GM23338 (cell line): ENCODE results near the gene SH3TC1. TPM values are rescaled to one million over a fixed set of nuclear protein-coding genes. Genes with fewer than 3 reads are reported as not detected.

Experiments
- ATAC-seq: fragments of 200-7000 bp; cut with Tn5 transposase; 3 replicates; pipeline ENCODE4 v1.9.1; 2020
- DNase-seq: peaks from one replicate; pipeline ENCODE4 v3.0.0-alpha.2; 2015; ENCODE audit warnings: low spot score
- H2AFZ ChIP-seq: fragments of 200-600 bp; sonication (generic); 2 replicates; pipeline ENCODE4 v1.8.0; 2016; ENCODE audit warnings: antibody characterized with exemption, mild to moderate bottlenecking, moderate library complexity
- H3F3A ChIP-seq: fragments of 200-600 bp; sonication (generic); replicated peaks from 2 replicates; pipeline ENCODE4 v1.8.0; 2017; ENCODE audit warnings: antibody characterized with exemption, mixed run types, low read depth
- H3K27ac ChIP-seq: fragments of 200-600 bp; sonication (generic); 2 replicates; pipeline ENCODE4 v1.6.1; 2016; ENCODE audit warnings: low read depth
- H3K27me3 ChIP-seq: fragments of 200-600 bp; sonication (generic); 2 replicates; pipeline ENCODE4 v1.8.0; 2016; ENCODE audit warnings: mild to moderate bottlenecking, mixed run types, moderate library complexity; ENCODE audit not compliant: insufficient read depth
- H3K36me3 ChIP-seq: fragments of 200-600 bp; sonication (generic); 2 replicates; pipeline ENCODE4 v1.8.0; 2016; ENCODE audit warnings: mild to moderate bottlenecking; ENCODE audit not compliant: insufficient read depth
- H3K4me1 ChIP-seq: fragments of 200-600 bp; sonication (generic); 2 replicates; pipeline ENCODE4 v1.8.0; 2016; ENCODE audit warnings: mild to moderate bottlenecking, moderate library complexity; ENCODE audit not compliant: insufficient read depth
- H3K4me2 ChIP-seq: fragments of 200-600 bp; sonication (generic); 2 replicates; pipeline ENCODE4 v1.7.1; 2017; ENCODE audit warnings: mixed run types
- H3K4me3 ChIP-seq: fragments of 200-600 bp; sonication (generic); 2 replicates; pipeline ENCODE4 v1.6.1; 2016; ENCODE audit warnings: mixed run types
- H3K79me2 ChIP-seq: fragments of 200-600 bp; sonication (generic); replicated peaks from 2 replicates; pipeline ENCODE4 v1.8.0; 2017; ENCODE audit warnings: mild to moderate bottlenecking; ENCODE audit not compliant: insufficient read depth
- H3K9me2 ChIP-seq: fragments of 200-600 bp; sonication (generic); 2 replicates; pipeline ENCODE4 v1.8.0; 2017; ENCODE audit not compliant: insufficient read depth
- H4K20me1 ChIP-seq: fragments of 200-600 bp; sonication (generic); replicated peaks from 2 replicates; pipeline ENCODE4 v1.8.0; 2017; ENCODE audit warnings: mild to moderate bottlenecking; ENCODE audit not compliant: insufficient read depth
- H3K27ac Mint-ChIP-seq: 2 replicates; pipeline ENCODE4 v1.8.0; 2020; ENCODE audit warnings: inconsistent platforms, mild to moderate bottlenecking, moderate library complexity, mixed read lengths
- H3K27me3 Mint-ChIP-seq: 3 replicates; pipeline ENCODE4 v1.8.0; 2022; ENCODE audit warnings: low read depth, mild to moderate bottlenecking, moderate library complexity, mixed read lengths, inconsistent platforms; ENCODE audit not compliant: insufficient read depth, poor library complexity
- H3K36me3 Mint-ChIP-seq: 3 replicates; pipeline ENCODE4 v1.8.0; 2021; ENCODE audit warnings: low read depth, mild to moderate bottlenecking, inconsistent platforms, moderate library complexity, mixed read lengths
- H3K4me1 Mint-ChIP-seq: 3 replicates; pipeline ENCODE4 v1.8.0; 2020; ENCODE audit warnings: mild to moderate bottlenecking, inconsistent platforms, mixed read lengths
- H3K4me3 Mint-ChIP-seq: 3 replicates; pipeline ENCODE4 v1.8.0; 2021; ENCODE audit warnings: moderate library complexity, mild to moderate bottlenecking, inconsistent platforms, mixed read lengths
- H3K9me3 Mint-ChIP-seq: 3 replicates; pipeline ENCODE4 v1.8.0; 2020; ENCODE audit warnings: moderate library complexity, mild to moderate bottlenecking, inconsistent platforms, mixed read lengths
- CREB1 ChIP-seq: fragments of 250-450 bp; sonication (Bioruptor Pico); IDR thresholded peaks from 2 replicates; pipeline ENCODE4 v1.5.0; 2020; ENCODE audit warnings: low read depth, mild to moderate bottlenecking, moderate library complexity
- EZH2 ChIP-seq: fragments of 200-600 bp; sonication (generic); IDR thresholded peaks from one replicate; pipeline ENCODE4 v1.8.0; 2017; ENCODE audit warnings: antibody characterized with exemption, mild to moderate bottlenecking, low read depth; ENCODE audit not compliant: unreplicated experiment
- EZH2phosphoT487 ChIP-seq: fragments of 200-600 bp; sonication (generic); IDR thresholded peaks from one replicate; pipeline ENCODE4 v1.8.1; 2018; ENCODE audit warnings: antibody characterized with exemption; ENCODE audit not compliant: unreplicated experiment
- JUNB ChIP-seq: IDR thresholded peaks from one replicate; pipeline ENCODE4 v1.6.1; 2016; ENCODE audit warnings: antibody characterized with exemption; ENCODE audit not compliant: unreplicated experiment
- NANOG ChIP-seq: IDR thresholded peaks from 2 replicates; pipeline ENCODE4 v1.6.1; 2016; ENCODE audit warnings: antibody characterized with exemption, borderline replicate concordance
- POLR2AphosphoS5 ChIP-seq: IDR thresholded peaks from 2 replicates; pipeline ENCODE4 v1.6.1; 2016; ENCODE audit warnings: antibody characterized with exemption, low read depth
- STAT1 ChIP-seq: IDR thresholded peaks from one replicate; pipeline ENCODE4 v1.6.1; 2016; ENCODE audit warnings: antibody characterized with exemption; ENCODE audit not compliant: unreplicated experiment
- ZNF114 ChIP-seq: fragments of 250-450 bp; sonication (Bioruptor Pico); IDR thresholded peaks from 2 replicates; pipeline ENCODE4 v1.5.0; 2020; ENCODE audit warnings: mild to moderate bottlenecking, moderate library complexity
- ZNF331 ChIP-seq: fragments of 250-450 bp; sonication (Bioruptor Pico); IDR thresholded peaks from 2 replicates; pipeline ENCODE4 v1.5.0; 2020; ENCODE audit warnings: low read depth, mild to moderate bottlenecking, moderate library complexity
- polyA plus RNA-seq: library from polyadenylated mRNA; unstranded; fragments of >200 nt; fragmentation: Nextera tagmentation; extraction: Ambion mirVana; gene quantifications from 2 replicates; pipeline ENCODE4 v1.2.1, GENCODE V29; 2016
- total RNA-seq: library from RNA; depleted of rRNA; stranded (reverse); fragments of >200 nt; shearing (Covaris generic); gene quantifications from 2 replicates; pipeline ENCODE4 v1.2.3, GENCODE V29; 2014
- TF ChIP-seq, protein P1 (sequence below): fragments of 250-450 bp; sonication (Bioruptor Pico); IDR thresholded peaks from 2 replicates; pipeline ENCODE4 v1.5.0; 2020; ENCODE audit warnings: mild to moderate bottlenecking, moderate library complexity
- TF ChIP-seq, protein P2 (sequence below): IDR thresholded peaks from one replicate; pipeline ENCODE4 v1.6.1; 2018; ENCODE audit warnings: antibody characterized with exemption; ENCODE audit not compliant: unreplicated experiment
- TF ChIP-seq, protein P3 (sequence below), 2 experiments: fragments of 200-600 bp in 1 of 2; sonication (generic) in 1 of 2; conservative IDR thresholded peaks; 2 replicates each; pipeline versions ENCODE4 v1.5.1 to v1.6.1; 2016 to 2017; ENCODE audit warnings: antibody characterized with exemption in 2 of 2, low read depth in 2 of 2, mild to moderate bottlenecking in 2 of 2, moderate library complexity in 1 of 2
- TF ChIP-seq, protein P4 (sequence below): IDR thresholded peaks from 2 replicates; pipeline ENCODE4 v1.6.1; 2016; ENCODE audit warnings: antibody characterized with exemption

The SH3TC1 gene
- total and polyA plus RNA-seq, 2 experiments from 2014 or later: 0.07 TPM; not detected in 1

DNA sequence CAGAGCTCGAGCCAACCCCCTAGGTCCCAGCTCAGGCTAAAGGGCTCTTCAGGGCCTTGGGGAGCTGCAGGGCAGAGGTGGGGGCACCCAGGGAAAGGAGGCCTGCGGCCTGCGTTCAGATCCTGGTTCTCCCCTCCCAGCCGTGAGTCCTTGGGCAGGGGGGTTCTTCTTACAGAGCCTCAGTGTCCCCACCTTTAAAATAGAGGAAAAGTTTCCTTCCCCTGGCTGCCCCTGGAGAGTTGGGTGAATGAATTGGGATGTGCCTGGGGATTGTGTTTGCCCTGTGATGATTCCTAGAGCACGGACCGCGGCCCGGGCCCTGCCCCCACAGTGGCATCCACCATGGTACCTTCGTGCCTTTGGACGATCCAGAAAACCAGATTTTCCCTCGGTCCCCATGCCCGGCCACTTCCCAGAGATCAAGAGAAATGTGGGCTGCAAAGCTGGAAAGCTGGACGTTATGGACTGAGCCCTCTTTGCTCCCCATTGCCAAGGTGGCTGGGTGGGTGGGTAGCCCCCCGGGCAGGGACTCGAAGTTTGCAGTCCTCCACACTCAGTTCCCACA, 81.9 kb downstream of the SH3TC1 start:
- ATAC-seq (no peak), DNase-seq (no peak)
- no peaks in the 10 kb centered on the region for H3F3A ChIP-seq
- no peak overlapping the region for H3K4me3 ChIP-seq
- H3K4me1 Mint-ChIP-seq: peaks cover 2% of the 10 kb centered on the region; the same call in 1 of the 3 replicates
- no peak overlapping the region for H2AFZ ChIP-seq
- H3K27ac Mint-ChIP-seq: no peak overlapping the region
- no peak overlapping the region for H3K27ac ChIP-seq
- H3K27me3 Mint-ChIP-seq: peaks cover 15% of the 10 kb centered on the region
- no peaks in the 10 kb centered on the region; the same call in 1 of the 2 replicates for H4K20me1 ChIP-seq
- H3K9me3 Mint-ChIP-seq: no peaks in the 10 kb centered on the region
- no peaks in the 10 kb centered on the region for H3K36me3 ChIP-seq
- H3K27me3 ChIP-seq: no peaks in the 10 kb centered on the region
- H3K36me3 Mint-ChIP-seq: no peaks in the 10 kb centered on the region
- TF ChIP-seq, protein P1, sequence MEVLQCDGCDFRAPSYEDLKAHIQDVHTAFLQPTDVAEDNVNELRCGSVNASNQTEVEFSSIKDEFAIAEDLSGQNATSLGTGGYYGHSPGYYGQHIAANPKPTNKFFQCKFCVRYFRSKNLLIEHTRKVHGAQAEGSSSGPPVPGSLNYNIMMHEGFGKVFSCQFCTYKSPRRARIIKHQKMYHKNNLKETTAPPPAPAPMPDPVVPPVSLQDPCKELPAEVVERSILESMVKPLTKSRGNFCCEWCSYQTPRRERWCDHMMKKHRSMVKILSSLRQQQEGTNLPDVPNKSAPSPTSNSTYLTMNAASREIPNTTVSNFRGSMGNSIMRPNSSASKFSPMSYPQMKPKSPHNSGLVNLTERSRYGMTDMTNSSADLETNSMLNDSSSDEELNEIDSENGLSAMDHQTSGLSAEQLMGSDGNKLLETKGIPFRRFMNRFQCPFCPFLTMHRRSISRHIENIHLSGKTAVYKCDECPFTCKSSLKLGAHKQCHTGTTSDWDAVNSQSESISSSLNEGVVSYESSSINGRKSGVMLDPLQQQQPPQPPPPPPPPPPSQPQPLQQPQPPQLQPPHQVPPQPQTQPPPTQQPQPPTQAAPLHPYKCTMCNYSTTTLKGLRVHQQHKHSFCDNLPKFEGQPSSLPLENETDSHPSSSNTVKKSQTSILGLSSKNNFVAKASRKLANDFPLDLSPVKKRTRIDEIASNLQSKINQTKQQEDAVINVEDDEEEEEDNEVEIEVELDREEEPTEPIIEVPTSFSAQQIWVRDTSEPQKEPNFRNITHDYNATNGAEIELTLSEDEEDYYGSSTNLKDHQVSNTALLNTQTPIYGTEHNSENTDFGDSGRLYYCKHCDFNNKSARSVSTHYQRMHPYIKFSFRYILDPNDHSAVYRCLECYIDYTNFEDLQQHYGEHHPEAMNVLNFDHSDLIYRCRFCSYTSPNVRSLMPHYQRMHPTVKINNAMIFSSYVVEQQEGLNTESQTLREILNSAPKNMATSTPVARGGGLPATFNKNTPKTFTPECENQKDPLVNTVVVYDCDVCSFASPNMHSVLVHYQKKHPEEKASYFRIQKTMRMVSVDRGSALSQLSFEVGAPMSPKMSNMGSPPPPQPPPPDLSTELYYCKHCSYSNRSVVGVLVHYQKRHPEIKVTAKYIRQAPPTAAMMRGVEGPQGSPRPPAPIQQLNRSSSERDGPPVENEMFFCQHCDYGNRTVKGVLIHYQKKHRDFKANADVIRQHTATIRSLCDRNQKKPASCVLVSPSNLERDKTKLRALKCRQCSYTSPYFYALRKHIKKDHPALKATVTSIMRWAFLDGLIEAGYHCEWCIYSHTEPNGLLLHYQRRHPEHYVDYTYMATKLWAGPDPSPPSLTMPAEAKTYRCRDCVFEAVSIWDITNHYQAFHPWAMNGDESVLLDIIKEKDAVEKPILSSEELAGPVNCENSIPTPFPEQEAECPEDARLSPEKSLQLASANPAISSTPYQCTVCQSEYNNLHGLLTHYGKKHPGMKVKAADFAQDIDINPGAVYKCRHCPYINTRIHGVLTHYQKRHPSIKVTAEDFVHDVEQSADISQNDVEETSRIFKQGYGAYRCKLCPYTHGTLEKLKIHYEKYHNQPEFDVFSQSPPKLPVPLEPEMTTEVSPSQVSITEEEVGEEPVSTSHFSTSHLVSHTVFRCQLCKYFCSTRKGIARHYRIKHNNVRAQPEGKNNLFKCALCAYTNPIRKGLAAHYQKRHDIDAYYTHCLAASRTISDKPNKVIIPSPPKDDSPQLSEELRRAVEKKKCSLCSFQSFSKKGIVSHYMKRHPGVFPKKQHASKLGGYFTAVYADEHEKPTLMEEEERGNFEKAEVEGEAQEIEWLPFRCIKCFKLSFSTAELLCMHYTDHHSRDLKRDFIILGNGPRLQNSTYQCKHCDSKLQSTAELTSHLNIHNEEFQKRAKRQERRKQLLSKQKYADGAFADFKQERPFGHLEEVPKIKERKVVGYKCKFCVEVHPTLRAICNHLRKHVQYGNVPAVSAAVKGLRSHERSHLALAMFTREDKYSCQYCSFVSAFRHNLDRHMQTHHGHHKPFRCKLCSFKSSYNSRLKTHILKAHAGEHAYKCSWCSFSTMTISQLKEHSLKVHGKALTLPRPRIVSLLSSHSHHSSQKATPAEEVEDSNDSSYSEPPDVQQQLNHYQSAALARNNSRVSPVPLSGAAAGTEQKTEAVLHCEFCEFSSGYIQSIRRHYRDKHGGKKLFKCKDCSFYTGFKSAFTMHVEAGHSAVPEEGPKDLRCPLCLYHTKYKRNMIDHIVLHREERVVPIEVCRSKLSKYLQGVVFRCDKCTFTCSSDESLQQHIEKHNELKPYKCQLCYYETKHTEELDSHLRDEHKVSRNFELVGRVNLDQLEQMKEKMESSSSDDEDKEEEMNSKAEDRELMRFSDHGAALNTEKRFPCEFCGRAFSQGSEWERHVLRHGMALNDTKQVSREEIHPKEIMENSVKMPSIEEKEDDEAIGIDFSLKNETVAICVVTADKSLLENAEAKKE: no peak
- TF ChIP-seq ZNF114 (CRISPR knock-in tag): no peak
- no peak for TF ChIP-seq ZNF331
- TF ChIP-seq NANOG: no peak
- no peak for TF ChIP-seq EZH2
- no peak for TF ChIP-seq STAT1
- TF ChIP-seq, protein P2, sequence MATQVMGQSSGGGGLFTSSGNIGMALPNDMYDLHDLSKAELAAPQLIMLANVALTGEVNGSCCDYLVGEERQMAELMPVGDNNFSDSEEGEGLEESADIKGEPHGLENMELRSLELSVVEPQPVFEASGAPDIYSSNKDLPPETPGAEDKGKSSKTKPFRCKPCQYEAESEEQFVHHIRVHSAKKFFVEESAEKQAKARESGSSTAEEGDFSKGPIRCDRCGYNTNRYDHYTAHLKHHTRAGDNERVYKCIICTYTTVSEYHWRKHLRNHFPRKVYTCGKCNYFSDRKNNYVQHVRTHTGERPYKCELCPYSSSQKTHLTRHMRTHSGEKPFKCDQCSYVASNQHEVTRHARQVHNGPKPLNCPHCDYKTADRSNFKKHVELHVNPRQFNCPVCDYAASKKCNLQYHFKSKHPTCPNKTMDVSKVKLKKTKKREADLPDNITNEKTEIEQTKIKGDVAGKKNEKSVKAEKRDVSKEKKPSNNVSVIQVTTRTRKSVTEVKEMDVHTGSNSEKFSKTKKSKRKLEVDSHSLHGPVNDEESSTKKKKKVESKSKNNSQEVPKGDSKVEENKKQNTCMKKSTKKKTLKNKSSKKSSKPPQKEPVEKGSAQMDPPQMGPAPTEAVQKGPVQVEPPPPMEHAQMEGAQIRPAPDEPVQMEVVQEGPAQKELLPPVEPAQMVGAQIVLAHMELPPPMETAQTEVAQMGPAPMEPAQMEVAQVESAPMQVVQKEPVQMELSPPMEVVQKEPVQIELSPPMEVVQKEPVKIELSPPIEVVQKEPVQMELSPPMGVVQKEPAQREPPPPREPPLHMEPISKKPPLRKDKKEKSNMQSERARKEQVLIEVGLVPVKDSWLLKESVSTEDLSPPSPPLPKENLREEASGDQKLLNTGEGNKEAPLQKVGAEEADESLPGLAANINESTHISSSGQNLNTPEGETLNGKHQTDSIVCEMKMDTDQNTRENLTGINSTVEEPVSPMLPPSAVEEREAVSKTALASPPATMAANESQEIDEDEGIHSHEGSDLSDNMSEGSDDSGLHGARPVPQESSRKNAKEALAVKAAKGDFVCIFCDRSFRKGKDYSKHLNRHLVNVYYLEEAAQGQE: no peak
- no peak for TF ChIP-seq EZH2phosphoT487
- TF ChIP-seq, protein P3, sequence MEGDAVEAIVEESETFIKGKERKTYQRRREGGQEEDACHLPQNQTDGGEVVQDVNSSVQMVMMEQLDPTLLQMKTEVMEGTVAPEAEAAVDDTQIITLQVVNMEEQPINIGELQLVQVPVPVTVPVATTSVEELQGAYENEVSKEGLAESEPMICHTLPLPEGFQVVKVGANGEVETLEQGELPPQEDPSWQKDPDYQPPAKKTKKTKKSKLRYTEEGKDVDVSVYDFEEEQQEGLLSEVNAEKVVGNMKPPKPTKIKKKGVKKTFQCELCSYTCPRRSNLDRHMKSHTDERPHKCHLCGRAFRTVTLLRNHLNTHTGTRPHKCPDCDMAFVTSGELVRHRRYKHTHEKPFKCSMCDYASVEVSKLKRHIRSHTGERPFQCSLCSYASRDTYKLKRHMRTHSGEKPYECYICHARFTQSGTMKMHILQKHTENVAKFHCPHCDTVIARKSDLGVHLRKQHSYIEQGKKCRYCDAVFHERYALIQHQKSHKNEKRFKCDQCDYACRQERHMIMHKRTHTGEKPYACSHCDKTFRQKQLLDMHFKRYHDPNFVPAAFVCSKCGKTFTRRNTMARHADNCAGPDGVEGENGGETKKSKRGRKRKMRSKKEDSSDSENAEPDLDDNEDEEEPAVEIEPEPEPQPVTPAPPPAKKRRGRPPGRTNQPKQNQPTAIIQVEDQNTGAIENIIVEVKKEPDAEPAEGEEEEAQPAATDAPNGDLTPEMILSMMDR (conservative IDR thresholded peaks at IDR 0.05; ENCODE audit: low read depth in 2 of 2): no peak
- TF ChIP-seq CREB1 (CRISPR knock-in tag): no peak
- no peak for TF ChIP-seq POLR2AphosphoS5
- no peak for TF ChIP-seq JUNB
- TF ChIP-seq, protein P4, sequence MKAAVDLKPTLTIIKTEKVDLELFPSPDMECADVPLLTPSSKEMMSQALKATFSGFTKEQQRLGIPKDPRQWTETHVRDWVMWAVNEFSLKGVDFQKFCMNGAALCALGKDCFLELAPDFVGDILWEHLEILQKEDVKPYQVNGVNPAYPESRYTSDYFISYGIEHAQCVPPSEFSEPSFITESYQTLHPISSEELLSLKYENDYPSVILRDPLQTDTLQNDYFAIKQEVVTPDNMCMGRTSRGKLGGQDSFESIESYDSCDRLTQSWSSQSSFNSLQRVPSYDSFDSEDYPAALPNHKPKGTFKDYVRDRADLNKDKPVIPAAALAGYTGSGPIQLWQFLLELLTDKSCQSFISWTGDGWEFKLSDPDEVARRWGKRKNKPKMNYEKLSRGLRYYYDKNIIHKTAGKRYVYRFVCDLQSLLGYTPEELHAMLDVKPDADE: no peak
- no peaks in the 10 kb centered on the region for H3K9me2 ChIP-seq
- H3K4me1 ChIP-seq: no peaks in the 10 kb centered on the region
- no peaks in the 10 kb centered on the region for H3K79me2 ChIP-seq
- no peak overlapping the region for H3K4me3 Mint-ChIP-seq
- H3K4me2 ChIP-seq: no peak overlapping the region
